ENCODE results near the gene SPOCK2.

DNA sequence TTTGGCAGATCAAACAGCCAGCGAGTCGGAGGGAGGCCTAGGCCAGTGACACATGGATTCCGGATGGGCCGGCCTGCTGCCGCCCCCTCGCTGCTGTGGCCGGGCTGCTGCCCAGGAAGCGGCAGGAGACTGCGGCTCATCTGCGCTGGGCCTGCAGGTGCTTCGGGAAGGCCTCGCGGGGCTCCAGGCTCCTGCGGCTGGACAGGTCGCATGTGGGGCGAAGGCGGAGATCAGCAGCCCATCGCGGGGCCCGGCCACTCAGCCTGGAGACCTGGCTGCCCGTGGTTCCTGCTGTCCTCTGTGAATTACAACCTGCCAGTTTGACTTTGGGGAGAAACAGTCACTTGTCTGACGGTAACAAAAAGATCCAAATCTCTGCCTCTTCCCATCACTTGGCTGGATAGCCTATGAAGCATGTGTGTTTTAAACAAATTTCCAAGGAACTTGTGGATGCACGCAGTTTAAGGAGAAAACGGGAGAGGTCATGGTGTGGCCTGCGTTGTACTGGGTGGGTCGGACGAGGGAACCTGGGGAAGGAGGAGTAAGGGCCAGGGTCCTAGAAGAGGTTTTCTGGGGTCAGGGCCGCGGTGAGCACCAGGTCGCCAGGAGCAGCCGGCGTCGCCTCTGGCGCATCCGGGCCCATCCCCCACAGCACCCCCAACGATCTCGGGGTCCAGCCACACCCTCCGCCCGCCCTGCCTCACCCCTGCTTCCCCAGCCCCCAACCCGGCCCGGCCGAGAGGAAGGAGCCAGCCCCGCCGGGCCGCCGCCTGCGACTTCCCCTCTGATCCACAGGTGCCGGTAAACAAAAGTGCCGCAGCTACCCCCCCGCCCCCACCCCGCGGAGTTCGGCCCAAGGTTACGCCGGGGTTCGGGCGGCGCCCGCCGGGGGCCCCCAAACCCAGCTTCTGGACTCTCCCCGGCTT lies 1.6 kb downstream of the SPOCK2 start:
- TF ChIP-seq, protein P1, sequence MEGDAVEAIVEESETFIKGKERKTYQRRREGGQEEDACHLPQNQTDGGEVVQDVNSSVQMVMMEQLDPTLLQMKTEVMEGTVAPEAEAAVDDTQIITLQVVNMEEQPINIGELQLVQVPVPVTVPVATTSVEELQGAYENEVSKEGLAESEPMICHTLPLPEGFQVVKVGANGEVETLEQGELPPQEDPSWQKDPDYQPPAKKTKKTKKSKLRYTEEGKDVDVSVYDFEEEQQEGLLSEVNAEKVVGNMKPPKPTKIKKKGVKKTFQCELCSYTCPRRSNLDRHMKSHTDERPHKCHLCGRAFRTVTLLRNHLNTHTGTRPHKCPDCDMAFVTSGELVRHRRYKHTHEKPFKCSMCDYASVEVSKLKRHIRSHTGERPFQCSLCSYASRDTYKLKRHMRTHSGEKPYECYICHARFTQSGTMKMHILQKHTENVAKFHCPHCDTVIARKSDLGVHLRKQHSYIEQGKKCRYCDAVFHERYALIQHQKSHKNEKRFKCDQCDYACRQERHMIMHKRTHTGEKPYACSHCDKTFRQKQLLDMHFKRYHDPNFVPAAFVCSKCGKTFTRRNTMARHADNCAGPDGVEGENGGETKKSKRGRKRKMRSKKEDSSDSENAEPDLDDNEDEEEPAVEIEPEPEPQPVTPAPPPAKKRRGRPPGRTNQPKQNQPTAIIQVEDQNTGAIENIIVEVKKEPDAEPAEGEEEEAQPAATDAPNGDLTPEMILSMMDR (IDR thresholded peaks at IDR 0.05), result no peak
- TF ChIP-seq, protein P2, sequence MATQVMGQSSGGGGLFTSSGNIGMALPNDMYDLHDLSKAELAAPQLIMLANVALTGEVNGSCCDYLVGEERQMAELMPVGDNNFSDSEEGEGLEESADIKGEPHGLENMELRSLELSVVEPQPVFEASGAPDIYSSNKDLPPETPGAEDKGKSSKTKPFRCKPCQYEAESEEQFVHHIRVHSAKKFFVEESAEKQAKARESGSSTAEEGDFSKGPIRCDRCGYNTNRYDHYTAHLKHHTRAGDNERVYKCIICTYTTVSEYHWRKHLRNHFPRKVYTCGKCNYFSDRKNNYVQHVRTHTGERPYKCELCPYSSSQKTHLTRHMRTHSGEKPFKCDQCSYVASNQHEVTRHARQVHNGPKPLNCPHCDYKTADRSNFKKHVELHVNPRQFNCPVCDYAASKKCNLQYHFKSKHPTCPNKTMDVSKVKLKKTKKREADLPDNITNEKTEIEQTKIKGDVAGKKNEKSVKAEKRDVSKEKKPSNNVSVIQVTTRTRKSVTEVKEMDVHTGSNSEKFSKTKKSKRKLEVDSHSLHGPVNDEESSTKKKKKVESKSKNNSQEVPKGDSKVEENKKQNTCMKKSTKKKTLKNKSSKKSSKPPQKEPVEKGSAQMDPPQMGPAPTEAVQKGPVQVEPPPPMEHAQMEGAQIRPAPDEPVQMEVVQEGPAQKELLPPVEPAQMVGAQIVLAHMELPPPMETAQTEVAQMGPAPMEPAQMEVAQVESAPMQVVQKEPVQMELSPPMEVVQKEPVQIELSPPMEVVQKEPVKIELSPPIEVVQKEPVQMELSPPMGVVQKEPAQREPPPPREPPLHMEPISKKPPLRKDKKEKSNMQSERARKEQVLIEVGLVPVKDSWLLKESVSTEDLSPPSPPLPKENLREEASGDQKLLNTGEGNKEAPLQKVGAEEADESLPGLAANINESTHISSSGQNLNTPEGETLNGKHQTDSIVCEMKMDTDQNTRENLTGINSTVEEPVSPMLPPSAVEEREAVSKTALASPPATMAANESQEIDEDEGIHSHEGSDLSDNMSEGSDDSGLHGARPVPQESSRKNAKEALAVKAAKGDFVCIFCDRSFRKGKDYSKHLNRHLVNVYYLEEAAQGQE (IDR thresholded peaks at IDR 0.05; ENCODE audit: insufficient read depth in 1 of 2, low read depth in 2 of 2, low read length in 1 of 2), result no peak
- no peak for TF ChIP-seq POLR2AphosphoS5 (IDR thresholded peaks at IDR 0.05; ENCODE audit: low read depth, low read length)
